ENCODE results near the gene ACOX2.

ACOX2 gene

DNA sequence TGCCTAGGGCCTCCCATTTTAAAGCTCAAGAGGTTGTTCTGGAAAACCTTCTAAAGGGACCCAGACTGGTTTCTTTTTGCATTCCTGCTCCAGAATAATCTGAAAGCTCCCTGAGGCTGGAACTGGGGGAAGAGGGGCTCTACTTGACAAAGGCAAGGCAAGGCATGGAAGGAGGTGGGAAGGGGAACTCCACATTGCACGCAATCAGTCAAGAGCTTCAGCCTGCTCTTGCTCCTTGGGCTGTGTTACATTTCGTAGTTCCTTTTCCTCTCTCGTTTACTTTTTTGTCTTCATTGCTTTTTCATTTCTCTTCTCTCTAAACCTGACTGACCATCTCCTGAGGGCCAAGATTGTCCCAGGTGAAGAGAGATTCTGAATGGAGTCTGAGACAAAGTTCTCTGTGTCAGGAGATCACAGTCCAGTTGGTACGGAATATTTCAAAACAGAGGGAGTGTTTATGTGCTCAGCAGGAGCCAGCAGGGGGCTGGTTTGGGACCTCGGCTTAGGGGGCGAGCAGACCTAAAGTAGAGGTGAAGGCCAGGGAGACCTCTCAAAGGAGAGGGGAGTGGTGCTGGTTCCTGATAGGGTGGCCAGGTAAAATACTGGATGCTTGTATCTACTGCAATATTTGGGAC is 51.1 kb downstream of the ACOX2 start:
- Histone ChIP-seq H3K27ac (peak overlapping the region in 2 of 21 experiments; percentile 24 to 65), H3K4me3 (no peak overlapping the region)

DNA sequence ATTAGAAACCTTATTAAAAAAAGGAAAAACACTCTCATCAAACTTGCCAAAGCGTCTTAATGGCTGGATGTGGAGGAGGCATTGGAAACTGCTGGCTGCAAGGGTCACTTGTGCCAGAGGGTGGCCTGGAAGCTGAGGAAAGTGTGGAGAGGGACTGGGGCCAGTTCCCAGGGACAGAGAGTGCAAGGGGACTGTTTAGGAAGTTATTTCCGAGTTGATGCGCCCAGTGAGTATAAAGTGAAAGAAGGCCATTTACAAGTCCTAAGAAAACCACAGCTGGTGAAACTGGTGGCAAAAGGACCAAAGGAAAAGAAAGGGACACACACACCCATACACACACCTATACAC is 52.3 kb downstream of the ACOX2 start:
- peak overlapping the region in 6 of 21 experiments; percentile 1 to 65 (median 10) for H3K27ac ChIP-seq
- H3K4me3 ChIP-seq = no peak overlapping the region

DNA sequence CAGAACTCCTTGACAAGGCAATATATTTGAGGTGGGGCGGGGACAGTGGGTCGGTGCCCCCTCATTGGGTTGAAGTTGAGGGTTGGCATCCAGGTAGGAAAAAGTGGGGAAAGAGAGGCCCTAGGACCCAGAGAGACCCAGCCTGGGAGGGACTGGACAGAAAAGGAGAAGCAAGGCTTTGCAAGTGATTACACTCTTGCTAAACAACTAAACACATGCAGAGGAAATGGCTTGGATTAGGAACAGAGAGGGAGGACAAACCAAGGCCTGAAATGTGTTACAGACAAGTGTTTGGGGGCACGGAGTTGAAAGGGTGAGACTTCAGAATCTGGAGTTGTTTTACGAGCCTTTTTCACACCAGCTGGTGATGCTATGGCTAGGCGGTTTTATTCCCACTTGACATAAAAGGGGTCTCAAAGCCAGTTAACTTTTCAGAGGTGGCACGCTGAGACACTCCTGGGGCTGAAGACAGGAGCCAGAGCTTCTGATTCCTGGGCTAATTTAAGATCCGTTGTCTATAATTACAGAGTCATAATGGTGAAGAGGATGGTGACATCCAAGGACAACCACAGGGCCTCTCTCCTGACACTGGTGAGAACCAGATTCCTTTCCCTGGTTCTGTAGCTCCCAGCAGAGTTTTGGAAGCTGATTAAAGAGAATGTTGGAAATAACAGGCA is 52.8 kb downstream of the ACOX2 start:
- no peak overlapping the region for H3K4me3 ChIP-seq
- peak overlapping the region in 7 of 21 experiments; percentile 6 to 65 (median 18) for H3K27ac ChIP-seq

DNA sequence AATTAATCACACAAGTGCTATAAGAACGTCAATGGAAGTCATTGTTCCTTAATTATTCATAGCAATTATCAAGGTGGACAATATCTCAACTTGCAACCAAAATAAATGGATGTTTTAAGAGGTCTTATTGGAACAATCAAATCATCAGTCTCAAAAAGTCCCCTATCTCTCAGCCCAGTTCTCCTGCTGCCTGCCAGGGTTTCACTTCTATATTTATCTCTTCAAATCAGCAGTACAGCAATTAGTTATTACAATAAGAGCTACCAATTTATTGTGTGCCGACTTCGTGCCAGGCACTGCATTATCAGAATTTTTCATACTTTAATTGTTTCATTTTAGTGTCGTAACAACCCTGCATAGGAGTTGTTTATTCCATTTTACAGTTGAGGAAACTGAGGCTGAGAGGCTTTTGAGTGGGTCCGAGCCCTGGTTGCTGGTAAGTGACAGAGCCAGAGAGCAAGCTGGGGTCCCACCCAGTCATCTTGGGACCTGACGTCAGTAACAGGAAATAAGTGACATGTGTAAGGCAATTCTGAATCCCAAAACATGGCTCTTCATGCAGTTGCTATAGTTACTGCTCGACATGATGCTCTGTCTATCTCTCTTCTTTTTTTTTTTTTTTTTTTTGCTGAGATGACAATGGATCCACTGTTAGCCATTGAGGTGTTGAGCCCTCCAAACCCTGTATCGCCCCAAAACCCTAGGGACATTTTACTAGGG is 53.9 kb downstream of the ACOX2 start:
- no peak overlapping the region for H3K4me3 ChIP-seq
- H3K27ac ChIP-seq = no peak overlapping the region

DNA sequence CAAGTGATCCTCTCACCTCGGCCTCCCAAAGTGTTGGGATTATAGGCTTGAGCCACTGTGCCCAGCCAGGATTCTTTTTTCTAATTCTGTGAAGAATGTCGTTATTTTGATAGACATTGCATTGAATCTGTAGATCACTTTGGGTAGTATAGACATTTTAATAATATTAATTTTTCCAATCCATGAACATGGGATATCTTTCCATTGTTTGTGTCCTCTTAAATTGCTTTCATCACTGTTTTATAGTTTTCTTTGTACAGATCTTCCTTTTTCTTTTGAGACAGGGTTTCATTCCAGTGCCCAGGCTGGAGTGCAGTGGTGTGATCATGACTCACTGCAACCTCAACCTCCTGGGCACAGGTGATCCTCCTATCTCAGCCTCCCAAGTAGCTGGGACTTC is 56.7 kb downstream of the ACOX2 start:
- Histone ChIP-seq H3K27ac (no peak overlapping the region), H3K4me3 (no peak overlapping the region)

DNA sequence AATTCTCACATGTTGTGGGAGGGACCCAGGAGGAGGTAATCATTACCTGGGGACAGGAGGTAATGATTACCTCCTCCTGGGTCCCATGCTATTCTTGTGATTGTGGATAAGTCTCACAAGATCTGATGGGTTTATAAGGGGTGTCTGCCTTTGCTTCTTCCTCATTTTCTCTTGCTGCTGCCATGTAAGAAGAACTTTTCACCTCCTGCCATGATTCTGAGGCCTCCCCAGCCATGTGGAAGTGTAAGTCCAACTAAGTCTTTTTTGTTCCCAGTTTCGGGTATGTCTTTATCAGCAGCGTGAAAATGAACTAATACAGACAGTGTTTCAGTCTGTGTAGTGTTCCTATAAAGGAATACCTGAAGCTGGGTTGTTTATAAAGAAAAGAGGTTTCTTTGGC is 58.2 kb downstream of the ACOX2 start:
- Histone ChIP-seq H3K27ac (no peak overlapping the region), H3K4me3 (no peak overlapping the region)

DNA sequence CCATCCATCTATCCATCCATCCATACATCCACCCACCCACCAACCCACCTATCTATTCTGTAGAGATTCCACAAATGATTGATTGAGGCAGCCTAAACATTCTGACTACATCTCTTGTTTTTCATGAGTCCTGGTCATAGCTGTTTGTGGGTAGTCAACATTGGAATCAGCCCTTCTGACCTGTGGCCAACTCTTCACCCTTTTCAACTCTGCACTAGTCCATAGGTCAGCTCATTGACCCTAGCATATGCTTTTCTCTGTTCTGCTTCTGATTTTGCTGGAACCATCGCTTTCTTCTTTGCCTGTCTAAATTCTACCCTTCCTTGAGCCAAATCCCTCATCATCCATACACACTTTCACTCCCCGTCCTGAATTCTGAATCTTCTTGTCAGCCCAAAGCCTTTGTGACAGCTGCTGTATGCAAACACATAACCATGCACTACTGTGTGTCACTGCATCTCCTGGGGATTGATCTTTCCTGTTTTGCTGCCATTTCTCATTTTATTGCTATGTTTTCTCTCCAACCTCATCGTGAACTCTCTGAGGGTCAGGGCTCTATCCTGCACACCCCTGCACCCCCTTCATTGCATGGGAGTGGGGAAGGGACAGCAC is 61.9 kb downstream of the ACOX2 start:
- no peak overlapping the region for H3K4me3 ChIP-seq
- peak overlapping the region in 1 of 21 experiments; percentile 7 for H3K27ac ChIP-seq

DNA sequence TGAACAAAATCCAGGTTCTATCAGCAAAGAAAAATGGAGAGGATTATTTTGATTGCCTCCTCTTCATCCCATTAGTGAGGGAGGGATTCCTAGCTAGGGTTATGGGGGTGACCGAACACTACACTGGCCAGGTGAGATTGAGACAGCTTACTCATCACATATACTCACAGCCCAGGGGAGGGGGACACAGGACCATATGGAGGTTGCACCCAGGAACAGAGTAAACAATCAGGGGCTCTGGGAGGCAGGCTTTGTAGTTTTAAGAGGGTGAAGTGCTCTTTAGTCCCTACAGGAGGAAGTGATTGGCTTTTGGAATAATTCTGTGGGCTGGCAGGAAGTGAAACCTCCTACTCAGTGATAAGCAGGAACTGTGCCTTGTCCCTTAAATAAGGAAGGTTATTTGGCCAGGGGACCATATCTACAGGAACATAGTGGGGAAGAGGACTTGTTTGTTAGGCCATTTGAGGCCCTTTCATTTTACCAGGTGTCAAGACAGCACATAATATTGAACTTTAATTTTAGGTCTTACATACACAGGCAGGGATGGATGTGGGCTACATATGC is 62.6 kb downstream of the ACOX2 start:
- Histone ChIP-seq H3K4me3 (no peak overlapping the region), H3K27ac (peak overlapping the region in 2 of 21 experiments; percentile 1 to 33)

DNA sequence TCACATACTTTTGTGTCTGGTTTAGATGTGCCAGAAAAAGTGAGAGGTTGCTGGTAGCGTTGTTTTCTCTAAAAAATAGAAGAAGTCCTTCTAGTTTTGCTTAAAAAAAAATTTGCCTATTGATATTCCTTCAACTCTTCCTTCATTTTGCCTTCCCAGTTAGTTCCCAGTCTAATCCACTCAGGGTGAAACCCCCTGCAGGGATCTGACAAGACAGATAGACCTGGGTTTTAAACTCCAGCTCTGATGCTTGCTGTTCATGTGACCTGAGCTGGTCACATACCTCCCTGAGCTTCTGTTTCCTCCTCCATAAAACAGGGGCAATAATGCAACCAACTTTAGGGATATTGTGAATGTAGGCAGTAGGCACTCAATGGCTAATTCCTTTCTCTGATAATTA is 63.7 kb downstream of the ACOX2 start:
- no peak overlapping the region for H3K4me3 ChIP-seq
- H3K27ac ChIP-seq = peak overlapping the region in 1 of 21 experiments; percentile 1

DNA sequence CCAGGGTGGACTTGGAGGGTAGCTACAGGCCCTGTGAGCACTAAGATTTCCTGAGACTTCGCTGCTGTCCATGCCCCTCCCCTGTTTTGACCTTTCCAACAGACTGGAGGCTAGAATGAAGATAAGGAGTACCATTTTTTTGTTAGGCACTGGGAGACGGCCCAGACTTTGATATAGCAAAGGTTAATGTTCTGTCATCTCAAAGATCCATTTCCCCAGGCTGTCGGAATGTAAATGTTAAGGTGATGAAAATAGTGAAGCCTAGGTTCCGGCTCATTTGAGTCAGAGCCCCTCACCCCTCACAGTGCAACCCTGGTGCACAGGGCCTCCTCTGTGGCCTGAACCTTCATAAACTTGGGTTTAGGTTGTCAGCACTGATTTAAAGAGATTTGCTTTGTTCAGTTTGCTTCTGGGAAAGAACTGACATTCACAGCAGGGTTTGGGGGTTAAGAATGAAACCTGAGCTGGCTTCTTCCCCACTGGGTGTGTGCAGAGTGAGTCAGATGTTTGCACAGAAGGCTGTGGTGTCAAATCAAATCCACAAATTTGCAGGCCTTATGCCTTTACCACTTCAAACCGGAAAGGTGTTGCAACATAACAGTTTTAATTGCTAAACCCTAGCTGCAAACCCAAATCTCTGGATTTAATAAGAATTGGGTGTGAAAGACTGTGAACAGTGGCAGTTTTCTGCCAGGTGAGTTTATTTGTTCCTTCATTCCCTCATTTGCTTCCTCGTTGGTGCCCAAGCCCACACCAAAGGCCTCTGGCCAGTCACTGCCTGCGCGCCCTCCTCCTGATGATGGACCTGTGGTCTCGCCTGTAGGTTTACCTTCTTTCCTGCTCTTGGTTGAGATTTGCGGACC is 65.7 kb downstream of the ACOX2 start:
- H3K27ac ChIP-seq = peak overlapping the region in 16 of 21 experiments; percentile 6 to 89 (median 56)

DNA sequence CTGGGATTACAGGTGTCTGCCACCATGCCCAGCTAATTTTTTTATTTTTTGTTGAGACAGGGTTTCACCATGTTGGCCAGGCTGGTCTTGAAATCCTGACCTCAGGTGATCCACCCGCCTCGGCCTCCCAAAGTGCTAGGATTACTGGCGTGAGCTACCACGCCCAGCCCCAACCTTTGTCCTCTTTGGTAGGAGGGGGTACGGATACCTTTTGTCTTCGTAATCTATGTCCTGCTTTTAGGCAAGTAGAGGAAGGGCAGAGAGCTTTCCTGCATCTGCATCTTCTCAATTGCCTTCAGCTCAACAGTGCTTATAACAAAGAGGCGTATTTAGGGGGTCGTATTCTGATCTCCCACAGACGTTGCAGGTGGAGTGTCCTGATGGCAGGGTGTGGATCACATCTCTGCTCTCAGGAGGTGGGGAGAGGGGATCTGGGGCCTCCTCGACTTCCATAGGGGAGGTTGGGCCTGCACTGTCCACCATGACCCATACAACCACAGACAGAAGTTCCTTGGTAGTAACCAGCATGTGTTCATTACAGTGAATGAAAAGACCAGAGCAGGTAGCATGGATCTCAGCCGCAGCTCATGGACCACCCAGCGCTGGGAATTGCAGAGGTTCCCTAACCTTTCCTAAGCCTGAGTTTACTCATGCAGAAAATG is 66.5 kb downstream of the ACOX2 start:
- Histone ChIP-seq H3K4me3 (no peak overlapping the region), H3K27ac (peak overlapping the region in 12 of 21 experiments; percentile 6 to 89 (median 56))

More for the DNA sequence above, 65.7 kb downstream of the ACOX2 start:
- H3K4me3 ChIP-seq = no peak overlapping the region

DNA sequence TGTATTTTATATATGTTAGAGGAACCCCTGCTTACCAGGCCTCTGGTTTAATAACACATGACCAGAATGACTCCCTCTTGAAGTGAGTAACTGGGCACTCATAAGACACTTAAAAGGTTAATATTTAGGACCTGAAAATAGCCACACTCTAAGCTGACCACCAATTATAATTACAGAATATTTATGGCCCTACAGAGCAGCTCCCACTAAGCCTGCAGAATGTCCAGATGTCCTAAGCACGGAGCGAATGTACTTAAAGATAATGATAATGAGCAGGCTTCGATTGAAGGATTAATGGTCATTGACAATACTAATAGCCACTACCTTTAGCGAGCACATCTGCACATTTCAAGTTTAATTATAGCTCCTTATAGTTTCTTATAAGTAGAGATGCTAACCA is 67.9 kb downstream of the ACOX2 start:
- no peak overlapping the region for H3K4me3 ChIP-seq

DNA sequence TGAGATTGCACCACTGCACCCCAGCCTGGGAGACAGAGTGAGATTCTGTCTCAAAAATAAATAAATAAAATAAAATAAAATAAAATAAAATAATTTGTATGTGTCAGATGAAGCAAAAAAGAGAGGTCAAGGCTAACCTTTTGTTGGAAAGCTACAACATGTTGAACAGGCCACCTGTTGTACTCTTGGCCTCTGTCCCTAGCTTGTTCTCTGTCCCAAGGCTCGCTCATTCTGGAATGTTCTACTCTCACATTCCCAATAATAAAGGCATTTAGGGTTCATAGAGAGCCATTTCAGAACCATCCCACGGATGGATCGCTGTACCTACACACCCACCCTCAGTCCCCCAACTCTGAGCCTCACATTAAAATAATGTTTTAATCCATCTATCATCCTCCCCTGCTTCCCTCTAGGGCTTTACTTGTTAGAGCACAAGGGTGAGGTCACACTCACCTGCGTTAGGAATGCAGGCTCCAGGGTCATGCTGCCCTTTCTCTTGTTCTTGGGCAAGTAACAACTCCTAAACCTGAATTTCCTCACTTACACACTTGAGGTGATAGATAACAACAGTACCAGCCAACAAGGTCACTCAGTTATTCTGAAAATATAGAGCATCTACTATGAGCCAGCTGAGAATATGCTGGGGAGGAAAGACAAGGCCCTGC is 70.0 kb downstream of the ACOX2 start:
- no peak overlapping the region for H3K27ac ChIP-seq
- no peak overlapping the region for H3K4me3 ChIP-seq

More for the DNA sequence above, 67.9 kb downstream of the ACOX2 start:
- H3K27ac ChIP-seq = no peak overlapping the region

DNA sequence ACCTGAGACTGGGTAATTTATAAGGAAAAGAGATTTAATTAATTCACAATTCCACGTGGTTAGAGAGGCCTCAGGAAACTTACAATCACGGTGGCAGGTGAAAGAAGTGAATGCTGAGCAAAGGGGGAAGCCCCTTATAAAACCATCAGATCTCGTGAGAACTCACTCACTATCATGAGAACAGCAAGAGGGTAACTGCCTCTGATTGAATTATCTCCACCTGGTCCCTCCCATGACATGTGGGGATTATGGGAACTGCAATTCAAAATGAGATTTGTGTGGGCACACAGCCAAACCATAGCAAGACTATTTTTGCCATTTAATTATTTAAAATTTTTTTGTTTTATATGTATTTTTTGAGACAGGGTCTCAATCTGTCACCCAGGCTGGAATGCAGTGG is 72.1 kb downstream of the ACOX2 start:
- H3K4me3 ChIP-seq = no peak overlapping the region

DNA sequence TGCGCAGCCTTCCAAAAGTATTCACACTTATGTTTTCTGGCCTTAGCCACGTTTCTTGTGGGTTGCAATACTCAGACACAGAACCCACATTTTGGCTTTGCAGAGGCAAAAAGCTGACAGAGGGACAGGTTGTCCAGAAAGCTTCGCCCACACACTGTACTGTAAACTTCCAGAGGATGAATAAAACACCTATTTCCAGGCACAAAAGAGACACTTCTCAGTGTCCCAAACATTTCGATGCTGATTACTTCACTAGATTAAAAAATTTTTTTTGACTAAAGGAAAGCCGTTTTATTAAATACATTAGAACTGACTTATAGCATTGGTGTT is 73.1 kb downstream of the ACOX2 start:
- no peak overlapping the region for H3K4me3 ChIP-seq
- H3K27ac ChIP-seq = no peak overlapping the region

More for the DNA sequence above, 72.1 kb downstream of the ACOX2 start:
- H3K27ac ChIP-seq = no peak overlapping the region

DNA sequence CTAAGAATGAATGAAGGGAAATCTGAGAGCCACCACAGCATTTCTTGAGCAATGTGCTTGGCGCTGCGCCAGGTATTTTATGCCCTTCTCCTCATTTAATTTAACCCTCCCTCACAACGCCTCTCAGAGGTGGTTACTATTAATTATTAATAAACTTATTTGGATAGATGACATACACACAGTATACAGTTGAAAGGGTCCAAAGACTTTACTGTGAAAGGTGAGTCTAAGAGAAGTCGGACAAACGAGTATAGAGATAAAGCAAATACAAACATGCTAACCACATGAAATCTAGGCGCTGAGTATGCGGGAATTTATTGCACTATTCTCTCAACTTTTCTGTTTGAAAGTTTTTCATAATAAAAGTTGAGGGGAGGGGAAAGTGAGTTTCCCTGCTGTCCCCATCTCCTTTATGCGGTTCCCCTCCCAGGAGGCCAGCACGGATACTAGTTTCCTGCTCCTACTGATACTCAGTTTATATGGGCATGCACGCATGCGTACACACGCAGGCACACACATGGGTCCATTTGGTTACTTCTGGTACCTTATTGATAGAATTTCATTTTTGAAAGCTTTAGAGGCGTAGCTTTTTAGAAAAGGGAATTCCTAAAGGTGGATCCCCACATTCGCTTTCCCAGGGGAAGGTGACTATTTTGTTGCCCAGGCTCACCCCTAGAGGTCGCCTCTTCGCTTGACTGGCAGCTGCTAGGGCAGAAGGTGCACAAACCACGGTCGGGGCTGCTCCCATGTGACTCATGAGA is 73.6 kb downstream of the ACOX2 start:
- Histone ChIP-seq H3K27ac (no peak overlapping the region), H3K4me3 (no peak overlapping the region)

DNA sequence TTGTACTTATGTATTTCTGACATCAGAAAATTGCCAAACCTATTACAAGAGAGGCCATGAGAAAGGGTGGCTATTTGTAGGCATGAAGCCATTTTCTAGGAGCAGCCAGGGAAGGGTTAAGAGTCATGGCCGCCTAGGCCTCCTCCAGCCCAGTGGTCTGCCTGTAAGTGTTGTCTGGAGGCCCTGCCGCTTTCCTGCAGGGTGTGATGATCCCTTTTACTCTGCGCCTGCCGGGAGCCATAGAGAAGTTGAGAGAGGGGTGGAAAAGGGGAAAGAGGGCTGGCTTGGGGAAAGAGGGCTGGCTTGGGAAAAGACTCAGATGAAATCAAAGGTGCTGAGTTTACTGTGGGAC is 74.2 kb downstream of the ACOX2 start:
- Histone ChIP-seq H3K4me3 (no peak overlapping the region), H3K27ac (no peak overlapping the region)

DNA sequence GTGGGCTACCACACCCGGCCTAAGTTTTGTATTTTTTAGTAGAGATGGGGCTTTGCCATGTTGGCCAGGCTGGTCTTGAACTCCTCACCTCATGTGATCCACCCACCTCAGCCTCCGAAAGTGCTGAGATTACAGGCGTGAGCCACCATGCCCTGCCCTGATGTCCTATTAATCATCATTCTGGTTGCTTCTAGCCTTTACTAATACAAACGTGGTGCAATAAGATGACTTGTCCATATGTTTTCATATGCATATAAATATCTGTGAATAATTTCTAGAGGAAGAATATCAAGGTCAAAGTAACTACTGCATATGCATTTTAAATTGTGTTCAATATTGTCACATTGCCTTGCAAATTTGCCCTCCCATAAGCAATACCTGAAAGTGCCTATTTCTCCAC is 77.8 kb downstream of the ACOX2 start:
- H3K4me3 ChIP-seq = no peak overlapping the region

More for the DNA sequence above, 77.8 kb downstream of the ACOX2 start:
- no peak overlapping the region for H3K27ac ChIP-seq

Measured in skin epidermis (tissue), 12 donors.